BLaER1 (cell line): Measurements from ENCODE around the gene NIBAN1.
A peak's percentile ranks its signal among the peaks of the same experiment; 100 is the strongest.

Source experiments
- H3K27ac ChIP-seq: shearing (Covaris generic); formaldehyde crosslinking; 2 replicates; pipeline ENCODE4 v1.8.1; 2022
- H3K27me3 ChIP-seq: shearing (Covaris generic); formaldehyde crosslinking; 2 replicates; pipeline ENCODE4 v1.8.1; 2022
- H3K36me3 ChIP-seq: shearing (Covaris generic); formaldehyde crosslinking; 2 replicates; pipeline ENCODE4 v1.8.1; 2022
- H3K4me1 ChIP-seq: shearing (Covaris generic); formaldehyde crosslinking; 2 replicates; pipeline ENCODE4 v1.8.1; 2022
- H3K4me2 ChIP-seq: shearing (Covaris generic); formaldehyde crosslinking; 2 replicates; pipeline ENCODE4 v1.8.1; 2022
- H3K4me3 ChIP-seq: shearing (Covaris generic); formaldehyde crosslinking; 2 replicates; pipeline ENCODE4 v1.8.1; 2022
- H3K9ac ChIP-seq: shearing (Covaris generic); formaldehyde crosslinking; 2 replicates; pipeline ENCODE4 v1.8.1; 2022
- H3K9me3 ChIP-seq: shearing (Covaris generic); formaldehyde crosslinking; 2 replicates; pipeline ENCODE4 v1.8.1; 2022
- H4K20me1 ChIP-seq: shearing (Covaris generic); formaldehyde crosslinking; 2 replicates; pipeline ENCODE4 v1.8.1; 2022
- Cebpa-rat ChIP-seq: shearing (Covaris generic); IDR thresholded peaks from 2 replicates; pipeline ENCODE4 v1.8.1; 2022

The NIBAN1 gene

DNA sequence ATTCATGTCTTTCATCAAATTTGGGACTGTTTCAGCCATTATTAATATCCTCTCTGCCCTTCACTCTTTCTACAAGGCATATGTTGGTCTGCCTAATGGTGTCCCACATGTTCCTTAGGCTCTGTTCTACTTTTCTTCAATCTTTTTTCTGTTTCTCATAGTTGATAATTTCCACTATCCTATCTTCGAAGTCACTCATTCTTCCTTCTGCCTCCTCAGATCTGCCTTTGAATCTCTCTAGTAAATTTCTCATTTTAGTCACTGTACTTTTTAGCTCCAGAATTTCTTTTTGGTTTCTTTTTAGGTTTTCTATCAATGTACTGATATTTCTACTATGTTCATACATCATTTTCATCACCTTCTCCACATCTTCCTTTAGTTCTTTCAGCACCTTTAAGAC, 20.0 kb upstream of the NIBAN1 start:
- Histone ChIP-seq H3K27ac (no peak overlapping the region), H3K27me3 (no peaks in the 10 kb centered on the region), H4K20me1 (no peaks in the 10 kb centered on the region), H3K4me1 (no peaks in the 10 kb centered on the region), H3K36me3 (no peaks in the 10 kb centered on the region), H3K4me2 (no peak overlapping the region), H3K9me3 (peaks cover 14% of the 10 kb centered on the region; the same call in 1 of the 2 replicates), H3K4me3 (no peak overlapping the region), H3K9ac (no peak overlapping the region)
- no peak for TF ChIP-seq Cebpa-rat

DNA sequence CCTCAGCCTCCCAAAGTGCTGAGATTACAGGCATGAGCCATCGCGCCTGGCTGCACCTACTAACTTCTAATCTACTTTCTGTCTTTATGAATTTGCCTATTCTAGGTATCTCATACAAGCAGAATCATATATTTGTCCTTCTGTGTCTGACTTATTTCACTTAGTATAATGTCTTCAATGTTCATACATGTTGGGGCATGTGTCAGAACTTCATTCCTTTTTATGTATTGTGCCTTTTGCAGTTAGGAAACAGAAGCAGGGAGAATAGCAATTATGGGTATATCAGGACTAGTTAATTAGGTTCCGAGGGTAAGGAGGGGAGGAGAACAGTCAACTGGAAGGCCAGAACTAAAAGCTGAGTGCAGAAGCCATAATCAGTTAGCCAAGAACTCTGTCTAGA, 18.0 kb upstream of the NIBAN1 start:
- H4K20me1 ChIP-seq = no peaks in the 10 kb centered on the region
- no peaks in the 10 kb centered on the region for H3K4me1 ChIP-seq
- H3K4me2 ChIP-seq = no peak overlapping the region
- no peak overlapping the region for H3K9ac ChIP-seq
- no peaks in the 10 kb centered on the region for H3K27me3 ChIP-seq
- TF ChIP-seq Cebpa-rat = no peak
- H3K36me3 ChIP-seq = no peaks in the 10 kb centered on the region
- no peak overlapping the region for H3K4me3 ChIP-seq
- H3K9me3 ChIP-seq = peaks cover 14% of the 10 kb centered on the region; the same call in 1 of the 2 replicates
- no peak overlapping the region for H3K27ac ChIP-seq

DNA sequence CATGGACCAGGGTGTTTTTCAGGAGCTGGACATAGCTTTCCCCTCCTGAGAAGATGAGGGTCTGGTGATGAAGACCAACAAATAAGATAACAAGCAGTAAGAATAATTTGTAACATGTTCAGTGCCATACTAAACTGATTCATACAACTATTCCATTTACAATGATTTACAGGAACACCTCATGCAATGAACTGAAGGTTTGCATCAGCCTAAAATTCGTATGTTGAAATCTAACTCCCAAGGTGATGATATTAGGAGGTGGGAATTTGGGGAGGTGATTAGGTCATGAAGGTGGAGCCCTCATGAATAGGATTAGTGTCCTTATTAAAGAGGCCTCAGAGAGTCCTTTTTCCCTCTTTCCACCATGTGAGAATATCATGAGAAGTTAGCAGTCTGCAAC, 15.9 kb upstream of the NIBAN1 start:
- no peaks in the 10 kb centered on the region for H3K4me1 ChIP-seq
- no peak for TF ChIP-seq Cebpa-rat

DNA sequence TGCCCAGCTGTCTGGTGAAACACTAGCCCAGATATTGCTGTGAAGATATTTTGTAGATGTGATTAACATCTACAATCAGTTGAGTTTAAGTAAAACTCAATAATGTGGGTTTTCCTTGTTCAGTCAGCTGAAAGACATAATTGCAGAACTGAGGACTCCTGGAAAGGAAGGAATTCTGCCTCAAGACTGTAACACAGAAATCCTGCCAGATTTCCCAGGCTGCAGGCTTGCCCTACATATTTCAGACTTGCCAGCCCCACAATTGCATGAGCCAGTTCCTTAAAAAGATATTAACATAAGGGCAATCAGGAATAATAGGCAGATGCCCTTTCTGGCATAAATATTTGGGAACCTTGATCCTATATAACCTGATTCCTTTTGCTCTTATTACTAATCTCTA, 14.2 kb upstream of the NIBAN1 start:
- H3K36me3 ChIP-seq = no peaks in the 10 kb centered on the region
- H3K27ac ChIP-seq = no peak overlapping the region
- TF ChIP-seq Cebpa-rat = no peak
- H3K9ac ChIP-seq = no peak overlapping the region
- H3K4me2 ChIP-seq = no peak overlapping the region
- H3K4me1 ChIP-seq = no peaks in the 10 kb centered on the region
- no peak overlapping the region for H3K4me3 ChIP-seq
- no peaks in the 10 kb centered on the region for H4K20me1 ChIP-seq
- 0 out of 2 replicates have a peak, but pooled peaks cover 2% of the 10 kb centered on the region for H3K27me3 ChIP-seq
- no peaks in the 10 kb centered on the region for H3K9me3 ChIP-seq

More for the DNA sequence above, 15.9 kb upstream of the NIBAN1 start:
- Histone ChIP-seq H3K4me3 (no peak overlapping the region), H3K36me3 (no peaks in the 10 kb centered on the region), H3K27me3 (no peaks in the 10 kb centered on the region), H3K9ac (no peak overlapping the region), H3K27ac (no peak overlapping the region), H3K4me2 (no peak overlapping the region), H3K9me3 (peaks cover 11% of the 10 kb centered on the region; the same call in 1 of the 2 replicates), H4K20me1 (no peaks in the 10 kb centered on the region)

DNA sequence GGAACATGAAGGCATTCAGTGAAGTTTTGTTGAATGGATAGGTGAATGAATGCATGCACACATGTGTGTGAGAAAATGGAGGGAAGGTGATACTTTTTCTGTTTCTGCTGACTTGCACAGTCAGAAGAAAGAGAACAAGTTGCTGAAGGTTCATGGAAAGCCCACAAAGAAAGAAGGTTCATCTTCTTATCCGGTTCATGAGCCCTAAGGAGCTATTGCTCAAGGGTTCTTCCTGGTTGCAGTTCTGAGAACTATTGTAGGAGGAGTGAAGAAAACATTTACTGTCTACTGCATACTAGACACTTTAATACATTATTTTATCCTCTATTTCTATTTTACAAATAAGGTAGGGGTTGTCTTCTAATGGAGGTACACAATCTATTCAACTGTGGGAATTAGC, 13.4 kb upstream of the NIBAN1 start:
- Histone ChIP-seq H4K20me1 (no peaks in the 10 kb centered on the region), H3K9me3 (no peaks in the 10 kb centered on the region), H3K36me3 (no peaks in the 10 kb centered on the region), H3K27ac (no peak overlapping the region), H3K9ac (no peak overlapping the region), H3K4me2 (no peak overlapping the region), H3K4me3 (no peak overlapping the region), H3K27me3 (0 out of 2 replicates have a peak, but pooled peaks cover 2% of the 10 kb centered on the region), H3K4me1 (no peaks in the 10 kb centered on the region)
- TF ChIP-seq Cebpa-rat = no peak

DNA sequence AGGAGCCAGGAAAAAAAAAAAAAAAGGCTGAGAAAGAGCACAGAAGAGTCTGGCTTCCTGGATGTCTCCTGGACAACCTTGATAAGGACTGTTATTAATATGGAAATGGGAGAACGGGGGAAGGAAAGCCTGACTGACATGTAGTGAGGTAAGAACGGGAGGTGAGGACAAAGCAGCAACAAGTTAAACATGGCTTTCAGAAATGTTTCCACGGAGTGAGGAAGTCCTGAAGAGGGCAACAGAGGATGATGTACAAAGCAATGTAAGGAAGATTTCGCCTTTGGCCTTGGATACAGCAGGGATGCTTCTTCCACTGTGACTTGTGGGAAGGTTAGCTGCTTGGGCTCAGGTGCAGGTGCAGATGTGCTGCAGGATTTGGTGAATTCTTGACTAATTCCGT, 11.9 kb upstream of the NIBAN1 start:
- Histone ChIP-seq H3K4me1 (no peaks in the 10 kb centered on the region), H3K4me2 (no peak overlapping the region), H3K9me3 (no peaks in the 10 kb centered on the region), H3K4me3 (no peak overlapping the region), H4K20me1 (no peaks in the 10 kb centered on the region), H3K27ac (no peak overlapping the region), H3K36me3 (no peaks in the 10 kb centered on the region), H3K9ac (no peak overlapping the region), H3K27me3 (0 out of 2 replicates have a peak, but pooled peaks cover 2% of the 10 kb centered on the region)
- no peak for TF ChIP-seq Cebpa-rat

DNA sequence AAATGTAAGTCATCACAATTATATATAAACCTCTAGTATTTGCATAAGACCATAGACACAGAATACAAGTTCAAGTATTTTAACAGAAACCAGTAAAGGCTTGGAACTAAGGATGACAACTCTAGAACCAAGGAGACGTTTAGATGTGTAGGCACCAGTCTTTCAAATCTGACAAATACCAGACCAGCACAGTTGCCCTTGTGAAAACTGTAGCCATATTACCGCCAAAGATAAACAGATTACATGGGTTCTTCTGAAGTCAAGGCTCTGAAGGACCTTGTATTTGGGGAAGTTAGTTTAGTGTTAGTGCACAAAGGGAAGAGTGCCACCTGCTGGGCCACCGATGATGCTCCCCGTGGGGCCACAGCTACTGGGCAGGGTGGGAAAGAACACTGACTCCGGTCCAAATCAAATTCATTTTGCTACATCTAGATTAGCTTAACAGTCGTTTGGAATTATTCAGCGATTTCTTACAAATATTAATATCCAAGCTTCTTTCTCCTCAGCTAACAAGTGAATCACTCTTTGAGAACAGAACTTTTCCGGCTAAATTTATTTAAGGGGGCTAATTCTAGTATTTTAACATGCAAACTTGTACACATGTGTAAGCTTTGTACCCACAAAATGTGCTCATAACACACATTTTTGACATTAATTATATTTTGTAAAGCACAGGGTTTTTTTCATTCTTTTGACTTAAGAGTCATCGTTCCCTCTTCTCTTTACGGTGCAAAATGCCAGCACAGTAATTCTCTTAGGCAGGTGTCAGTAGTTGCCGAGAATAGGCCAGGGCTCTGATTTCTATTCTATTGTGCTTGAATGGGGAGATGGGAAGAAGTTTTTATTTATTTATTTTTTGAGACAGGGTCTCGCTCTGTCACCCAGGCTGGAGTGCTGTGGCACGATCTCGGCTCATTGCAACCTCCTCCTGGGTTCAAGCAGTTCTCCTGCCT, 8.0 kb upstream of the NIBAN1 start:
- TF ChIP-seq Cebpa-rat = no peak
- H3K4me2 ChIP-seq = no peak overlapping the region
- H3K27me3 ChIP-seq = 0 out of 2 replicates have a peak, but pooled peaks cover 2% of the 10 kb centered on the region
- no peak overlapping the region for H3K4me3 ChIP-seq
- H3K9ac ChIP-seq = no peak overlapping the region
- no peaks in the 10 kb centered on the region for H4K20me1 ChIP-seq
- H3K36me3 ChIP-seq = no peaks in the 10 kb centered on the region
- no peak overlapping the region for H3K27ac ChIP-seq
- H3K9me3 ChIP-seq = no peaks in the 10 kb centered on the region
- H3K4me1 ChIP-seq = no peaks in the 10 kb centered on the region

DNA sequence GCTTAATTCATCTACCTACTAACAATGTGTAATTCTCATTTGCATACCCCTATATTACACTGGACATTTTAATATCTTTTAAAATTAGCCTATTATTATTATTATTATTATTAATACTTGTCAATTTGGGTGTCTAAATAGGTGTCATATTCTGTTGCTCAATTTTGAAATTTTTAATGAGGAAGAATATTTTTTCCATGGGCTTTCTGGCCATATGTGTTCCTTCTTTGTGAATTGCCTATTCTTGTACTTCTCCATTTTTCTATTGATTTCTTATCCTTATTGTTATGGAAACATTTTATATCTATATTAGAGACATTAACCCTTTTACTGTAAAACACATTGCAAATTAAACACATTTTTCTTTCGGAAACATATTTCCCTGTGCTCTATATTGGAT, 6.4 kb upstream of the NIBAN1 start:
- H3K9me3 ChIP-seq = no peaks in the 10 kb centered on the region
- TF ChIP-seq Cebpa-rat = no peak
- no peak overlapping the region for H3K4me2 ChIP-seq
- H3K4me1 ChIP-seq = no peaks in the 10 kb centered on the region
- no peak overlapping the region for H3K9ac ChIP-seq
- H4K20me1 ChIP-seq = no peaks in the 10 kb centered on the region
- H3K36me3 ChIP-seq = no peaks in the 10 kb centered on the region
- no peak overlapping the region for H3K4me3 ChIP-seq
- H3K27ac ChIP-seq = no peak overlapping the region
- H3K27me3 ChIP-seq = peaks cover 6% of the 10 kb centered on the region

DNA sequence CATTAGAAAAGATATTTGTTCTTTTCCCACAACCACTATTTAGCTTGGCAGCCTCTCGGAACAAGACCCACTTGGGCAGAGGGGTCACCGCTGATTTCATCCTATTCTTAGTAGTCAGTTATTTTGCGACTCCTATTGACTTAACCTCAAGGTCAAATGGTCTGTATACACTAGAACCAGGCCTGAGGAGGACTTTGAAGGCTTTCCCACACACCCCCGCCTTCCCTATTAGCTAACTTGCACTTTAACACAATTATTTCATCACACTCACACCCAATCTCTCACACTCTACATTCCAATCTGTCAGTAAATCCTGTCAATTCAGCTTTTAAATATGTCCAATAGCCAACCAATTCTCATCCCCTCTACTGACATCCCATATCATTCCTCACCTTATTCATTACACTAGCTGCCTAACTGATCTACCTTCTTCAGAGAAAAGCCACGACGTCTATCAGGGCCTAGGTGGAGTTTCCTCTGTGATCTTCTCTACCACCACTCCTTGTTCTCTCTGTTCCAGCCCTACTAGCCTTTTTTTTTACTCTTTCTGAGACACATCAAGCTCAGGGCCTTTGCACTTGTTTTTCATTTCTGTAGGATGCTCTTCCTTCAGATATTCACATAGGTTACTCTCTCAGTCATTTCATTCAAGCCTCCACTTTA, 1.0 kb upstream of the NIBAN1 start:
- Histone ChIP-seq H3K27me3 (peaks cover 51% of the 10 kb centered on the region), H3K4me1 (peaks cover 13% of the 10 kb centered on the region), H3K27ac (no peak overlapping the region), H3K36me3 (no peaks in the 10 kb centered on the region), H3K9ac (no peak overlapping the region), H3K4me3 (no peak overlapping the region), H4K20me1 (peaks cover 12% of the 10 kb centered on the region), H3K4me2 (no peak overlapping the region), H3K9me3 (no peaks in the 10 kb centered on the region; the same call in 1 of the 2 replicates)
- TF ChIP-seq Cebpa-rat = no peak

DNA sequence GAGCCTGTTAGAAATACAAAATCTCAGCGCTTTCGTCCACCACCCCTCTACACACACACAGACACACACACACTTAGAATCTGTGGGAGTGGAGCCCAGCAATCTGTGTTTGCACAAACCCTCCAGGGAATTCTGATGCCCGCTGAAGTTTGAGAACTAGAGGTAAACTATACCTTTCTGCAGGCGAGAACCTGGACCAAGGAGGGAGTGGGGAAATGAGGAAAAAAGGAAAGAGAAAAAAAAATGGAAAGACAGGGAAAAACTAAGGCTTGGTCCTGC, 468 bp upstream of the NIBAN1 start:
- H3K4me1 ChIP-seq = peaks cover 13% of the 10 kb centered on the region
- peaks cover 12% of the 10 kb centered on the region for H4K20me1 ChIP-seq
- peak overlapping the region; percentile 98 for H3K4me2 ChIP-seq
- peaks cover 51% of the 10 kb centered on the region for H3K27me3 ChIP-seq
- no peaks in the 10 kb centered on the region for H3K36me3 ChIP-seq
- no peak overlapping the region for H3K9ac ChIP-seq
- no peak for TF ChIP-seq Cebpa-rat
- H3K9me3 ChIP-seq = no peaks in the 10 kb centered on the region; the same call in 1 of the 2 replicates
- no peak overlapping the region for H3K27ac ChIP-seq
- no peak overlapping the region for H3K4me3 ChIP-seq
